MM.1S (cell line): ENCODE data around the gene H1-8.

ENCODE experiments used
- CTCF ChIP-seq: fragments of 300-600 bp; sonication (generic); IDR thresholded peaks from 2 replicates; pipeline ENCODE4 v1.5.1; 2016; ENCODE audit warnings: antibody characterized with exemption, low read length, mixed read lengths
- EZH2 ChIP-seq: fragments of 300-600 bp; sonication (generic); optimal IDR thresholded peaks from 2 replicates; pipeline ENCODE3; 2017; ENCODE audit warnings: low read depth, mild to moderate bottlenecking, antibody characterized with exemption, low read length, mixed read lengths

GRCh38 chr3:129517516-129517915, 25.5 kb upstream of the H1-8 start:
- no peak for TF ChIP-seq EZH2
- no peak for TF ChIP-seq CTCF
